Measurements from ENCODE around the gene COTL1. TPM values are rescaled to one million over a fixed set of nuclear protein-coding genes. Genes with fewer than 3 reads are reported as not detected.
"Not testable (repeated sequence)": the region's sequence is repeated elsewhere in the genome, so short reads cannot be mapped to it uniquely, and the experiment has no call there.

The COTL1 gene
- total RNA-seq, 1 donor from 2014 or later: 359 TPM

DNA sequence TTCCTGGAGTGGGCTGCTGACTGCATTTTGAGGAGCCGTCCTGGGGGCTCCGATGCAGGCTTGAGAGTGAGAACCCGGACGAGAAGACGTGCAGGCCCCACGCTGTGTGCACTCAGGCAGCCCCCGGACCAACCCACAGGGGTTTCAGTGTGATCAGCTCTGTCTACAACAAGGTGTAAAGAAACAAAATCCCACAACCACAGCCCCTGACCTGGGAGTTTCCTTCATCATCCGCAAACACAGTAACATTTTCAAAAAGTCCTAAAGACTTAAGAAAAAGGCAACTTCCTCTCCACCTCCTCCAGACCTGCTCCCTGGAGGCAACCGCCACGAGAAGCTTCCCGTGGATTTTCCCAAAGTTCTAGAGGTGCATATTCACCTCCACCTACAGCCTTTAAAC is 98.0 kb downstream of the COTL1 start:
- peaks cover 10% of the 10 kb centered on the region for H3K4me1 Mint-ChIP-seq (ENCODE audit: low read depth, unreplicated experiment)

DNA sequence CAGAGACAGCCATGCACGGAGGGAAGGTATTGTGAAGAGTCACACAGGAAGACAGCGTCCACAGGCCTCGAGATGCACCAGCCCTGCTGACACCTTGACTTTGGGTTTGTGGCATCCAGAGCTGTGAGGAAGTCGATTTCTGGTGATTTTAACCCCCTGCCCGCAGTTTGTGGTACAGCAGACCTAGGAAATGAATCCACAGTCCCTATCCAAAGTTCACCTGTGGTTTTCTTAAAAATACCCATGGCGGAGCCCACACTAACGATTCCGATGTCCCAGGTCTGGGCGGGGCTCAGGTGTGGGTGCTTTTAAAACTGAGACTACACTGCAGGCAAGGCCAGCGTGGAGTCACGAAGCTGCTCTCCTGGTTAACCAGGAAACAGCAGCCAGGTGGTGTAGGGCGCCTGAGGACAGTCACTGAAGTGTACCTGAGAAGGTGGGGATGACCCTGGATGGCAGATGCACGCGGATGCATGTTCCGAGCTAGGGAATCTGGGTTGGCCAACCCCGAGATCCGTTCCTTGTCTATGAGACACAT is 99.0 kb downstream of the COTL1 start:
- Histone ChIP-seq H3K4me1 (ENCODE audit: insufficient read depth, low read length) (peaks cover 6% of the 10 kb centered on the region), H3K27ac (ENCODE audit: low read depth, low read length) (no peak overlapping the region), H3K36me3 (ENCODE audit: insufficient read depth, low read length) (no peaks in the 10 kb centered on the region), H3K27me3 (ENCODE audit: insufficient read depth, low read length) (no peaks in the 10 kb centered on the region), H2AFZ (ENCODE audit: low read depth, low read length) (no peak overlapping the region), H3K9me3 (ENCODE audit: insufficient read depth, low read depth, low read length) (no peaks in the 10 kb centered on the region), H3K4me2 (ENCODE audit: low read length) (no peak overlapping the region), H3K9ac (ENCODE audit: low read length) (no peak overlapping the region), H4K20me1 (ENCODE audit: insufficient read depth, low read length) (no peaks in the 10 kb centered on the region), H3K79me2 (ENCODE audit: insufficient read depth, low read length) (no peaks in the 10 kb centered on the region), H3K4me3 (ENCODE audit: insufficient read depth, low read depth, low read length) (no peak overlapping the region)
- no peak overlapping the region for H3K4me3 Mint-ChIP-seq (ENCODE audit: unreplicated experiment)
- H3K36me3 Mint-ChIP-seq (ENCODE audit: low read depth, unreplicated experiment): no peaks in the 10 kb centered on the region
- no peak overlapping the region for H3K27ac Mint-ChIP-seq (ENCODE audit: unreplicated experiment)
- FAIRE-seq: no peak
- H3K4me1 Mint-ChIP-seq (ENCODE audit: low read depth, unreplicated experiment): peaks cover 11% of the 10 kb centered on the region
- peaks cover 2% of the 10 kb centered on the region for H3K27me3 Mint-ChIP-seq (ENCODE audit: low read depth, unreplicated experiment)
- no peak for DNase-seq (ENCODE audit: low read depth)
- H3K9me3 Mint-ChIP-seq (ENCODE audit: unreplicated experiment): peaks cover 4% of the 10 kb centered on the region
- TF ChIP-seq CTCF (IDR thresholded peaks at IDR 0.05; ENCODE audit: insufficient read depth, low read depth, low read length) (no peak), EZH2 (IDR thresholded peaks at IDR 0.05; ENCODE audit: insufficient read depth, low read length) (no peak)

More for the DNA sequence above, 98.0 kb downstream of the COTL1 start:
- Mint-ChIP-seq H3K36me3 (ENCODE audit: low read depth, unreplicated experiment) (no peaks in the 10 kb centered on the region), H3K9me3 (ENCODE audit: unreplicated experiment) (peaks cover 4% of the 10 kb centered on the region), H3K27me3 (ENCODE audit: low read depth, unreplicated experiment) (peaks cover 2% of the 10 kb centered on the region), H3K4me3 (ENCODE audit: unreplicated experiment) (no peak overlapping the region), H3K27ac (ENCODE audit: unreplicated experiment) (no peak overlapping the region)
- Histone ChIP-seq H3K9me3 (ENCODE audit: insufficient read depth, low read depth, low read length) (no peaks in the 10 kb centered on the region), H4K20me1 (ENCODE audit: insufficient read depth, low read length) (no peaks in the 10 kb centered on the region), H3K9ac (ENCODE audit: low read length) (no peak overlapping the region), H2AFZ (ENCODE audit: low read depth, low read length) (no peak overlapping the region), H3K4me2 (ENCODE audit: low read length) (no peak overlapping the region), H3K27me3 (ENCODE audit: insufficient read depth, low read length) (no peaks in the 10 kb centered on the region), H3K79me2 (ENCODE audit: insufficient read depth, low read length) (no peaks in the 10 kb centered on the region), H3K4me1 (ENCODE audit: insufficient read depth, low read length) (peaks cover 6% of the 10 kb centered on the region), H3K27ac (ENCODE audit: low read depth, low read length) (no peak overlapping the region), H3K36me3 (ENCODE audit: insufficient read depth, low read length) (no peaks in the 10 kb centered on the region), H3K4me3 (ENCODE audit: insufficient read depth, low read depth, low read length) (no peak overlapping the region)
- FAIRE-seq (no peak), DNase-seq (ENCODE audit: low read depth) (no peak)
- TF ChIP-seq CTCF (IDR thresholded peaks at IDR 0.05; ENCODE audit: insufficient read depth, low read depth, low read length): no peak
- TF ChIP-seq EZH2 (IDR thresholded peaks at IDR 0.05; ENCODE audit: insufficient read depth, low read length): no peak

DNA sequence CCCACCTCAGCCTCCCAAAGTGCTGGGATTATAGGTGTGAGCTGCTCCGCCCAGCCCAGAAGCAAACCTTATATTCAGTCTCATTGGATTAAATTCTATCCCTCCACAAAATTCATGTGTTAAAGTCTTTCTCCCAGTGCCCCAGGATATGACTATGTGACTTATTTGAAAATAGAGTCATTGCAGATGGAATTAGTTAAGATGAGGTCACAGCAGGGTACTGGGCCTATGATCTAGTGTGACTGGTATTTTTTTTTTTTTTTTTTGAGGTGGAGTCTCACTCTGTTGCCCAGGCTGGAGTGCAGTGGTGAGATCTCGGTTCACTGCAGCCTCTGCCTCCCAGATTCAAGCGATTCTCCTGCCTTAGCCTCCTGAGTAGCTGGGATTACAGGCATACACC is 99.7 kb downstream of the COTL1 start:
- H3K27ac Mint-ChIP-seq (ENCODE audit: unreplicated experiment); H3K9me3 Mint-ChIP-seq (ENCODE audit: unreplicated experiment): not testable (repeated sequence)
- H3K27ac ChIP-seq (ENCODE audit: low read depth, low read length): peak overlapping the region; percentile 44

More for the DNA sequence above, 99.7 kb downstream of the COTL1 start:
- DNase-seq (ENCODE audit: low read depth): peak; percentile 57
- not testable (repeated sequence) for H3K27me3 ChIP-seq (ENCODE audit: insufficient read depth, low read length); H3K36me3 Mint-ChIP-seq (ENCODE audit: low read depth, unreplicated experiment); H3K4me3 ChIP-seq (ENCODE audit: insufficient read depth, low read depth, low read length); H4K20me1 ChIP-seq (ENCODE audit: insufficient read depth, low read length); H3K36me3 ChIP-seq (ENCODE audit: insufficient read depth, low read length); H2AFZ ChIP-seq (ENCODE audit: low read depth, low read length); FAIRE-seq; H3K27me3 Mint-ChIP-seq (ENCODE audit: low read depth, unreplicated experiment); H3K9ac ChIP-seq (ENCODE audit: low read length); H3K4me3 Mint-ChIP-seq (ENCODE audit: unreplicated experiment); H3K79me2 ChIP-seq (ENCODE audit: insufficient read depth, low read length); H3K9me3 ChIP-seq (ENCODE audit: insufficient read depth, low read depth, low read length)
- H3K4me1 Mint-ChIP-seq (ENCODE audit: low read depth, unreplicated experiment): peaks cover 14% of the 10 kb centered on the region
- H3K4me2 ChIP-seq (ENCODE audit: low read length): peak overlapping the region; percentile 32
- H3K4me1 ChIP-seq (ENCODE audit: insufficient read depth, low read length): peaks cover 12% of the 10 kb centered on the region

Measured in astrocyte (in vitro differentiated cells and primary cell).